CD4-positive, alpha-beta T cell (primary cell): ENCODE data around the gene CRIP1. TPM values are rescaled to one million over a fixed set of nuclear protein-coding genes. Genes with fewer than 3 reads are reported as not detected.

ENCODE experiments used
- total RNA-seq, 174 experiments: library from RNA in 2 of 174; stranded (reverse) in 2 of 174; gene quantifications; one replicate each; pipeline ENCODE4 v1.2.3 and lab custom pipeline; 2021 to 2026

Gene CRIP1
- total RNA-seq, 2 experiments from 2014 or later: 250 to 258 TPM

Other genes with a start within 250 kb of the CRIP1 start
- gene BTBD6, start 238.4 kb upstream of the CRIP1 start, total RNA-seq: 10 to 100 TPM; 36.9 to 37.6 TPM
- gene BRF1, start 185.9 kb upstream of the CRIP1 start, total RNA-seq: 10 to 100 TPM; 77.4 to 77.7 TPM
- gene PACS2, start 172.1 kb upstream of the CRIP1 start, total RNA-seq: 10 to 100 TPM; 57.7 to 61.5 TPM
- 1 to 10 TPM; 1.3 to 2.8 TPM for gene TEX22, start 88.3 kb upstream of the CRIP1 start, total RNA-seq
- 100 to 1,000 TPM; 107 to 113 TPM for gene MTA1, start 67.1 kb upstream of the CRIP1 start, total RNA-seq
- 10 to 100 TPM; 62.5 to 68.3 TPM for gene CRIP2, start 12.1 kb upstream of the CRIP1 start, total RNA-seq
- 100 to 1,000 TPM; 102 to 108 TPM for gene TEDC1, start 4.4 kb downstream of the CRIP1 start, total RNA-seq
- gene TMEM121, start 39.7 kb downstream of the CRIP1 start, total RNA-seq: 1 to 10 TPM; 1.6 to 1.7 TPM